Activated naive CD8-positive, alpha-beta T cell (primary cell): Measurements from ENCODE around the gene C6orf52.
"Not testable (repeated sequence)": the region's sequence is repeated elsewhere in the genome, so short reads cannot be mapped to it uniquely, and the experiment has no call there.

ENCODE experiments used
- H3K27ac Mint-ChIP-seq: one replicate; pipeline ENCODE4 v1.8.0; 2021; ENCODE audit warnings: mixed read lengths
- H3K27me3 Mint-ChIP-seq: one replicate; pipeline ENCODE4 v1.8.0; 2021; ENCODE audit warnings: mixed read lengths
- H3K36me3 Mint-ChIP-seq: one replicate; pipeline ENCODE4 v1.8.0; 2021; ENCODE audit warnings: mixed read lengths
- H3K4me1 Mint-ChIP-seq: one replicate; pipeline ENCODE4 v1.8.0; 2021; ENCODE audit warnings: low read depth, mixed read lengths
- H3K4me3 Mint-ChIP-seq: one replicate; pipeline ENCODE4 v1.8.0; 2021; ENCODE audit warnings: mild to moderate bottlenecking, mixed read lengths
- H3K9me3 Mint-ChIP-seq: one replicate; pipeline ENCODE4 v1.8.0; 2021; ENCODE audit warnings: low read depth, mixed read lengths

The C6orf52 gene

GRCh38 chr6:10720960-10721849 is 26.8 kb upstream of the C6orf52 start:
- not testable (repeated sequence) for H3K27me3 Mint-ChIP-seq, H3K36me3 Mint-ChIP-seq, H3K9me3 Mint-ChIP-seq
- H3K27ac Mint-ChIP-seq: peak overlapping the region; percentile 90
- peak overlapping the region; percentile 94 for H3K4me3 Mint-ChIP-seq
- H3K4me1 Mint-ChIP-seq: peaks cover 47% of the 10 kb centered on the region

GRCh38 chr6:10720265-10720959 is 26.0 kb upstream of the C6orf52 start:
- Mint-ChIP-seq H3K9me3 (no peaks in the 10 kb centered on the region), H3K27me3 (no peaks in the 10 kb centered on the region), H3K4me1 (peaks cover 41% of the 10 kb centered on the region), H3K36me3 (no peaks in the 10 kb centered on the region), H3K4me3 (peak overlapping the region; percentile 94), H3K27ac (peak overlapping the region; percentile 76)

DNA sequence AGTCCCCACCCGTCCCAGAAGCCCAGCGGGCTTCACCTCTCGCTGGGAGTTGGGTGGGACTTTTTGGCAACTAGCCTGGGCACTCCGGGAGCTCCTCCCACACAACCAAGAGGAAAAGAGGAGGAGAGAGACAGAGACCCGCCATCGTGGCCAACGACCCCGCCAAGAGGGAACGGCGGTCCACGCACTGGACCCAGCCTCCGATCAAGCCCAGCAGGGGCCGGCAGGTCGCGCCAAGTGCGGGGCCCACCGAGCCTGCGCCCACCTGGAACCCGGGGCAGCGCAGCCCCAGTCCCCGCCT is 25.5 kb upstream of the C6orf52 start:
- peak overlapping the region; percentile 88 for H3K4me3 Mint-ChIP-seq
- no peaks in the 10 kb centered on the region for H3K27me3 Mint-ChIP-seq
- peaks cover 38% of the 10 kb centered on the region for H3K4me1 Mint-ChIP-seq
- no peaks in the 10 kb centered on the region for H3K9me3 Mint-ChIP-seq
- H3K27ac Mint-ChIP-seq: peak overlapping the region; percentile 92
- no peaks in the 10 kb centered on the region for H3K36me3 Mint-ChIP-seq

DNA sequence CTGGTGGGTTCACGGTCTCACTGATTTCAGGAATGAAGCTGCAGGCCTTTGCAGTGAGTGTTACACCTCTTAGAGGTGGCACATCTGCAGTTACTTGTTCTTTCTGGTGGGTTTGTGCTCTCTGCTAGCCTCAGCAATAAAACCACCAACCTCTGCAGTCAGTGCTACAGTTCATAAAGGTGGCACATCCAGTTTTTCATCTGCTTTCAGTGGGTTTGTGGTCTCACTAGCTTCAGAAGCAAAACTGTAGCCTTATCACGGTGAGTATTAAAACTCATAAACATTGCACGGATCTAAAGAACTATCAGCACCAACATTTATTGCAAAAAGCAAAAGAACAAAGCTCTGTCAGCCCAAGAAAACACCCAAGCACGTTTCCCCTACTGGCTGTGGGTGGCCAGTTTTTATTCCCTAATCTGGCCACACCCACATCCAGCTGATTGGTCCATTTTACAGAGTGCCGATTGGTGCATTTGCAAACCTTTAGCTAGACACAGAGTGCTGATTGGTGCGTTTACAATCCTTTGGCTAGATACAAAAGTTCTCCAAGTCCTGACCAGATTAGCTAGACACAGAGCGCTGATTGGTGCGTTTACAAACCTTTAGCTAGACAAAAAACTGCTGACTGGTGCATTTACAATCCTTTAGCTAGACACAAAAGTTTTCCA is 25.0 kb upstream of the C6orf52 start:
- peaks cover 36% of the 10 kb centered on the region for H3K4me1 Mint-ChIP-seq
- H3K4me3 Mint-ChIP-seq: peak overlapping the region; percentile 88
- no peaks in the 10 kb centered on the region for H3K9me3 Mint-ChIP-seq
- H3K27me3 Mint-ChIP-seq: no peaks in the 10 kb centered on the region
- peak overlapping the region; percentile 92 for H3K27ac Mint-ChIP-seq
- no peaks in the 10 kb centered on the region for H3K36me3 Mint-ChIP-seq

- H3K9me3 Mint-ChIP-seq: no peaks in the 10 kb centered on the region
- no peaks in the 10 kb centered on the region for H3K4me1 Mint-ChIP-seq
- no peaks in the 10 kb centered on the region for H3K27me3 Mint-ChIP-seq
- H3K27ac Mint-ChIP-seq: no peak overlapping the region
- H3K36me3 Mint-ChIP-seq: peaks cover 4% of the 10 kb centered on the region
- H3K4me3 Mint-ChIP-seq: no peak overlapping the region
Measured at GRCh38 chr6:10713962-10714361, 19.5 kb upstream of the C6orf52 start.

- H3K4me1 Mint-ChIP-seq: peaks cover 59% of the 10 kb centered on the region
- no peaks in the 10 kb centered on the region for H3K27me3 Mint-ChIP-seq
- H3K4me3 Mint-ChIP-seq: peak overlapping the region; percentile 93
- no peak overlapping the region for H3K27ac Mint-ChIP-seq
- no peaks in the 10 kb centered on the region for H3K9me3 Mint-ChIP-seq
- H3K36me3 Mint-ChIP-seq: peaks cover 8% of the 10 kb centered on the region
Measured at GRCh38 chr6:10696655-10697054, 2.2 kb upstream of the C6orf52 start.

GRCh38 chr6:10695086-10695657 is 756 bp upstream of the C6orf52 start:
- Mint-ChIP-seq H3K27ac (peak overlapping the region; percentile 100), H3K27me3 (no peaks in the 10 kb centered on the region), H3K4me3 (peak overlapping the region; percentile 93), H3K36me3 (peaks cover 5% of the 10 kb centered on the region), H3K9me3 (no peaks in the 10 kb centered on the region), H3K4me1 (peaks cover 52% of the 10 kb centered on the region)

- Mint-ChIP-seq H3K27me3 (no peaks in the 10 kb centered on the region), H3K4me1 (peaks cover 36% of the 10 kb centered on the region), H3K36me3 (peaks cover 2% of the 10 kb centered on the region), H3K27ac (peak overlapping the region; percentile 100), H3K9me3 (no peaks in the 10 kb centered on the region), H3K4me3 (peak overlapping the region; percentile 93)
Measured at GRCh38 chr6:10692965-10693538, 1.4 kb downstream of the C6orf52 start.

- Mint-ChIP-seq H3K27ac (no peak overlapping the region), H3K4me1 (peaks cover 26% of the 10 kb centered on the region), H3K36me3 (peaks cover 2% of the 10 kb centered on the region), H3K9me3 (no peaks in the 10 kb centered on the region), H3K4me3 (no peak overlapping the region), H3K27me3 (no peaks in the 10 kb centered on the region)
Measured at GRCh38 chr6:10690651-10691445, 3.6 kb downstream of the C6orf52 start.

DNA sequence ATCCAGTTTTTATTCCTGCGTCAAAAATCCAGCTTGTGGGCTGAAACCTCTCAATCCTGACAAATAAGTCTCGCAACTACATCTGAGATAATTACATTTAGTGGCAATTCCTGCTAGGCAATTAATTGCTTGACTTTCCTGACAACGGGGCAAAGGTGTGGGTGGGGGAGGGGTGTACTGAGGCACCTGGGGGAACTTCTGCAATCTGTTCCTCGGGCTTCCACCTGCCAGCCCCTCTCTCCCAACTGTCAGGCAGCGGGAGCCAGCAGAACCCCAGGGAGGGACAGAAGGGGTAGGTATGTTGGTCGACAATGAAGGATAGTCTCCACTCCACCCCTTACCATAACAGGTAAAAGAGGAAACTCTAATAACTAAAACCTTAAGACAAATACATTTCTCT is 6.8 kb downstream of the C6orf52 start:
- Mint-ChIP-seq H3K9me3 (no peaks in the 10 kb centered on the region), H3K27ac (no peak overlapping the region), H3K27me3 (no peaks in the 10 kb centered on the region), H3K4me3 (no peak overlapping the region), H3K4me1 (peaks cover 30% of the 10 kb centered on the region), H3K36me3 (no peaks in the 10 kb centered on the region)

GRCh38 chr6:10686901-10687300 is 7.5 kb downstream of the C6orf52 start:
- Mint-ChIP-seq H3K27me3 (no peaks in the 10 kb centered on the region), H3K4me1 (peaks cover 33% of the 10 kb centered on the region), H3K36me3 (no peaks in the 10 kb centered on the region), H3K27ac (no peak overlapping the region), H3K9me3 (no peaks in the 10 kb centered on the region), H3K4me3 (no peak overlapping the region)

DNA sequence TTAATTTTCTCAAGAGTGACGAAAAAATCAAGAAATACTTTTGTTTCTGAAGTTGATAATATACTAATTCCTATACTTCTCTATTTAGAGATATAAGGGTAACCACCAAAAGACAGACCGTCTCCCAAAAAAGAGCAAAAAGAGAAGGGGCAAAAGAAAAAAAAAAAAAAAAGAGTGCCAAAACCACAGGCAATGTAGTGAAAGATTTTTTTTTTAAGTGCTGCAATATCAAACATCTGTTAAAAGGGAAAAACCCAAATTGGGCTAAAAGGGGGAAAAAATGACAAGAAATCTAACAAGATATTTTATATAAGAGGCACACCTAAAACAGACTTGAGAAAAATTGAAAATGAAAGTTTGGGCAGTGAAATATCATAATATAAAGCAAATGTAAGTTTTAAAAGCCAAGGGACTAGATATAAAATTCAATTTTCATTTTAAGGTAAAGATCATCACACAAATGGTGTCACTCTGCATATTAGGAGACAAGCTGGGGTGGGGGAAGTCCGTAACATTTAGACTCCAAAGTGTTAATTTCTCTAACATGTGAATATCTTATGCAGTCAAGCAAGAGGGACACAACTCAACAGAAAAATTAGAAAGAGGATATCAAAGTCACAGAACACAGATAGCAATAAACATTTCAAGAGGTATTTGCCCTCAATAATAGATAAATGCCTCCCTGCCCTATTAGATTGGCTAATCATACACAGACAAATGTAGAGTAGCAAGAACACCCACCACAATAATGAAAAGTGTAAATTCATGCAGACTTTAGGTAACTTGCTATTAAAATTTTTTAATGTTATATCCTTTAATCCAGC is 9.1 kb downstream of the C6orf52 start:
- H3K9me3 Mint-ChIP-seq: no peaks in the 10 kb centered on the region
- H3K4me1 Mint-ChIP-seq: peaks cover 31% of the 10 kb centered on the region
- no peaks in the 10 kb centered on the region for H3K36me3 Mint-ChIP-seq
- no peaks in the 10 kb centered on the region for H3K27me3 Mint-ChIP-seq
- H3K4me3 Mint-ChIP-seq: no peak overlapping the region
- H3K27ac Mint-ChIP-seq: peak overlapping the region; percentile 79

DNA sequence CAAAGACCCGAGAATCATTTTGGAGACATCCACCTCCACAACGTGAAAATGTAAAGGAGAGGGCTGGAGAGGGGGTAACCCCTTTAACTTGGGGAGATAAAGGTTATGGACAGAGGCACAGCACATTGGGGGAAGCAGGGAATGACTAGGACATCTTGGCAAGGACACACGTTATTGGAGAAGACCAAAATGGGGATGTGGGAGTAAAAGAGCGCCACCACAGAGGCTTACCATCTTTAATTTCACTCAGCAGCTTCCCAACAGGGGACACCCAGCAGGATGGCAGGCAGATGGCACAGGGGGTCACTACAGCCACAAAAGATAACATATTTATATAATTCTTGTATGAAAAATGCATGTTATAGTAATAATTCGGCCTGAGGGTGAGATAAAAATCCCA is 9.8 kb downstream of the C6orf52 start:
- Mint-ChIP-seq H3K9me3 (no peaks in the 10 kb centered on the region), H3K4me1 (peaks cover 31% of the 10 kb centered on the region), H3K36me3 (no peaks in the 10 kb centered on the region), H3K27ac (no peak overlapping the region), H3K27me3 (no peaks in the 10 kb centered on the region), H3K4me3 (no peak overlapping the region)
